IPS-11a (cell line): Measurements from ENCODE around the gene HBZ.
"Not testable (repeated sequence)": the region's sequence is repeated elsewhere in the genome, so short reads cannot be mapped to it uniquely, and the experiment has no call there.

Experiments
- H3K4me3 ChIP-seq: one replicate; pipeline ENCODE4 v1.5.1; 2013; ENCODE audit warnings: low read depth, low read length, control low read depth

HBZ gene

DNA sequence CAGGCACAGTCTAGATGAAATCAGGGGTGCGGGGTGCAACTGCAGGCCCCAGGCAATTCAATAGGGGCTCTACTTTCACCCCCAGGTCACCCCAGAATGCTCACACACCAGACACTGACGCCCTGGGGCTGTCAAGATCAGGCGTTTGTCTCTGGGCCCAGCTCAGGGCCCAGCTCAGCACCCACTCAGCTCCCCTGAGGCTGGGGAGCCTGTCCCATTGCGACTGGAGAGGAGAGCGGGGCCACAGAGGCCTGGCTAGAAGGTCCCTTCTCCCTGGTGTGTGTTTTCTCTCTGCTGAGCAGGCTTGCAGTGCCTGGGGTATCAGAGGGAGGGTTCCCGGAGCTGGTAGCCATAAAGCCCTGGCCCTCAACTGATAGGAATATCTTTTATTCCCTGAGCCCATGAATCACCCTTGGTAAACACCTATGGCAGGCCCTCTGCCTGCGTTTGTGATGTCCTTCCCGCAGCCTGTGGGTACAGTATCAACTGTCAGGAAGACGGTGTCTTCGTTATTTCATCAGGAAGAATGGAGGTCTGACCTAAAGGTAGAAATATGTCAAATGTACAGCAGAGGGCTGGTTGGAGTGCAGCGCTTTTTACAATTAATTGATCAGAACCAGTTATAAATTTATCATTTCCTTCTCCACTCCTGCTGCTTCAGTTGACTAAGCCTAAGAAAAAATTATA is 25.7 kb downstream of the HBZ start:
- H3K4me3 ChIP-seq: no peak overlapping the region

DNA sequence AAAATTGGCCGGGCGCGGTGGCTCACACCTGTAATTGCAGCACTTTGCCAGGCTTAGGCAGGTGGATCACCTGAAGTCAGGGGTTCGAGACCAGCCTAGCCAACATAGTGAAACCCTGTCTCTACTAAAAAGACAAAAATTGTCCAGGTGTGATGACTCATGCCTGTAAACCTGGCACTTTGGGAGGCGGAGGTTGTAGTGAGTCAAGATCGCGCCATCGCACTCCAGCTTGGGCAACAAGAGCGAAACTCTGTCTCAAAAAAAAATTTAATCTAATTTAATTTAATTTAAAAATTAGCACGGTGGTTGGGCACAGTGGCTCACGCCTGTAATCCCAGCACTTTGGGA is 26.2 kb downstream of the HBZ start:
- no peak overlapping the region for H3K4me3 ChIP-seq

GRCh38 chr16:179211-180092 is 27.0 kb downstream of the HBZ start:
- H3K4me3 ChIP-seq: no peak overlapping the region

DNA sequence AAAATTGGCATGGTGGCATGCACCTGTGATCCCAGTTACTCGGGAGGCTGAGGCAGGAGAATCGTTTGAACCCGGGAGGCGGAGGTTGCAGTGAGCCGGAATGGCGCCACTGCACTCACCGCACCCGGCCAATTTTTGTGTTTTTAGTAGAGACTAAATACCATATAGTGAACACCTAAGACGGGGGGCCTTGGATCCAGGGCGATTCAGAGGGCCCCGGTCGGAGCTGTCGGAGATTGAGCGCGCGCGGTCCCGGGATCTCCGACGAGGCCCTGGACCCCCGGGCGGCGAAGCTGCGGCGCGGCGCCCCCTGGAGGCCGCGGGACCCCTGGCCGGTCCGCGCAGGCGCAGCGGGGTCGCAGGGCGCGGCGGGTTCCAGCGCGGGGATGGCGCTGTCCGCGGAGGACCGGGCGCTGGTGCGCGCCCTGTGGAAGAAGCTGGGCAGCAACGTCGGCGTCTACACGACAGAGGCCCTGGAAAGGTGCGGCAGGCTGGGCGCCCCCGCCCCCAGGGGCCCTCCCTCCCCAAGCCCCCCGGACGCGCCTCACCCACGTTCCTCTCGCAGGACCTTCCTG is 27.7 kb downstream of the HBZ start, which contains the start of gene HBQ1:
Gene HBQ1, plus strand, starts transcription at position 359 of the 575 bp plus-strand sequence. Its CDS starts 28 bp downstream, at position 387.
- peak within 1 kb of the TSS; percentile 8 for H3K4me3 ChIP-seq

DNA sequence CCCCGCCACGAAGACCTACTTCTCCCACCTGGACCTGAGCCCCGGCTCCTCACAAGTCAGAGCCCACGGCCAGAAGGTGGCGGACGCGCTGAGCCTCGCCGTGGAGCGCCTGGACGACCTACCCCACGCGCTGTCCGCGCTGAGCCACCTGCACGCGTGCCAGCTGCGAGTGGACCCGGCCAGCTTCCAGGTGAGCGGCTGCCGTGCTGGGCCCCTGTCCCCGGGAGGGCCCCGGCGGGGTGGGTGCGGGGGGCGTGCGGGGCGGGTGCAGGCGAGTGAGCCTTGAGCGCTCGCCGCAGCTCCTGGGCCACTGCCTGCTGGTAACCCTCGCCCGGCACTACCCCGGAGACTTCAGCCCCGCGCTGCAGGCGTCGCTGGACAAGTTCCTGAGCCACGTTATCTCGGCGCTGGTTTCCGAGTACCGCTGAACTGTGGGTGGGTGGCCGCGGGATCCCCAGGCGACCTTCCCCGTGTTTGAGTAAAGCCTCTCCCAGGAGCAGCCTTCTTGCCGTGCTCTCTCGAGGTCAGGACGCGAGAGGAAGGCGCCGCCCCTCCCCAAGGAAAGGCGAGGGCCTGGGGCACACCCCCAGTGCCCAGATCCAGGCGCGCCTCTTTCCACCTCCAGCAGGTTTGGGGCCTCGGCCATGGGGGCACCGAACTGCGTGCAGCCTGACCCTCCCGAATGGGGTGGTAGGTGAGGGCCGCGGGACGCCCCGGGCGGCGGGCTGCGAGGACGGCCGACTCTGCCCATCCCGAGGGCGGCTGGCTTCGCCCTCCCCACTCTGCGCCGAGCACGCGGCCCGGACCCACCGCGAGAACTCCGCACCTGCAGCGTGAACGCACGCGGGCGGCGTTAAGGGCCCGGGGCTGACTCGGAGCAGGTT is 28.5 kb downstream of the HBZ start:
- H3K4me3 ChIP-seq: peak overlapping the region; percentile 8

DNA sequence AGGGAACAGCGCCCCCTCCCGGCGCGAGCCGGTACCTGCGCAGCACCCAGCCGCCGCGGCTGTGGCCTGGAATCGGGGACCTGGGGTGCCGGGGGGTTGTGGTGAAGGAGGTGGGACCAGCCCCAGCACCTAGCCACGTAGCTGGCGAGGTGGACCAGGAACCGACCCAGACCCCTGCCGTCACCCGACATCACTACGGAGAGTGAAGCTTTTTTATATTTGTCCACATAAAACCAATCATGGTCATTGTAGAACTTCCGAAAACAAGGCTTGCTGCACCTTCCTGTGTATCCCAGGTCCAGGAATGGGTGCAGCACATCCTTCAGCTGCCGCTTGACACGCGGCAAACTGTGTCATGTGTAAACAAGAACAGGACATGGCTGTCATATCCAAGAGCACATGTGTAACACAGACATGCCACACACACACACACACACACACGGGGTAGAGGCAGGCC is 29.1 kb downstream of the HBZ start:
- no peak overlapping the region for H3K4me3 ChIP-seq

GRCh38 chr16:183005-183404 is 30.6 kb downstream of the HBZ start:
- no peak overlapping the region for H3K4me3 ChIP-seq

DNA sequence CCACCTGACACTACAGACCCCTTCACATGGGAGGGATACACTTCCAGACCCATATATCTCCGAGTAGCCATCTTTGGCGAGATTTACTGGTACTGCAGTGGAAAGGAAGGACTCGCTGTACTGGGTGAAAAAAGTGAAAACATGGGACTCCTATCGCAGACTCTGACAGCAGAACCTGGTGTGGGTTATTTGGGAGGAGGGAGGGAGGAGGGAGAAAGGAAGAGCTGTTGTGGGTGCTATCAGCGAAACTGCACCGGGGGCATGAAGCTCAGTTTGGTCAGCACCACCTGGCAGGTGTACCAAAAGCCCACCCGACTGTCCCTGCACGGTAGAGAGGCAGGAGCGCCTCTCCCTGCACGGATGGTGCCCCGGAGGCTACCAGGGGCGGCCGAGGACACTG is 32.8 kb downstream of the HBZ start:
- no peak overlapping the region for H3K4me3 ChIP-seq

GRCh38 chr16:185691-186090 is 33.2 kb downstream of the HBZ start:
- H3K4me3 ChIP-seq: no peak overlapping the region

- no peak overlapping the region for H3K4me3 ChIP-seq
Observed at GRCh38 chr16:187330-187729, 34.9 kb downstream of the HBZ start.

DNA sequence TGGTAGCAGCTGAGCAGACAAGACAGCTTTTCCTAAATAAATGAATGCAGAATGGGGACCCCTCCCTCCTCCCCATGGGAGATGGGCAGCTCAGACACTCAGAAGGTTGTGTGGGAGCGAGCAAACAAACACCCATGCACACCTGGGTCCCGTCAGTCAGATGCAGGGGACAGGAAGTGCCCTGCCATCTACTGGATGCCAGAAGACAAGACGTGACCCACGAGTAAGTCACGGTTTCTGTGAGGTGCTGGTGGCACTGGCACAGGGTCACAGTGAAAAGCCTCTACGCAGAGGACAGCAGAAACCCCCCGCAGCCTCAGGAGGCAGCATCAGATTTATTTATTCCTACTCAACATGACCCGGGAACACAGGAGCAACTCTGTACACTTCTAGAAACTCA is 36.2 kb downstream of the HBZ start:
- H3K4me3 ChIP-seq: no peak overlapping the region

DNA sequence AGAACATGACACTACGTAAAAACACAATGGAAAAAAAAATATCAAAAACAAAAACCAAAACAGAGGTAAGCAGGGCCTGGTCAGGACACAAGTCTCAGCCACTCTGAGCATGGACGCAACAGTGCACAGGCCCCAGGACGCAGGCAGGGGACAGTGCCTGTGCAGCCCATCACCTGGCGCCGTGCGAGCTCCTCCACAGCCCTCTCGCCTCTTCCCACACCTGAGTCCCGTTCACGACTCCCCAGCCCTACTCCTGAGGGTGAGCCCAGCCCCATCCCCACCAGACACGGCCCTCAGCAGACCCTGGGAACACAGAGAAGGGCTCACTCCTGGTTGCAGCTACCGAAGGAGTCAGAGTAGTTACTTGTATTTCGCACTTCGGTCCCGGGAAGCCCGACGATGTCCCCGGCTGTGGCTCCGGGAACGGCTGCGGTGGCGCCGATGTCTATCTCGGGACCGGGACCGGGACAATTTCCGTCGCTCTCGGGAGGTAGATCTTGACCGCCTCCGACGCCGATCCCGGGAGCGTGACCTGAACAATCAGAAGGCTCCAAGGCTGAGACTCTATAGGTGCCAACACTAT is 37.3 kb downstream of the HBZ start:
- no peak overlapping the region for H3K4me3 ChIP-seq

GRCh38 chr16:191831-192230 is 39.4 kb downstream of the HBZ start:
- no peak overlapping the region for H3K4me3 ChIP-seq

DNA sequence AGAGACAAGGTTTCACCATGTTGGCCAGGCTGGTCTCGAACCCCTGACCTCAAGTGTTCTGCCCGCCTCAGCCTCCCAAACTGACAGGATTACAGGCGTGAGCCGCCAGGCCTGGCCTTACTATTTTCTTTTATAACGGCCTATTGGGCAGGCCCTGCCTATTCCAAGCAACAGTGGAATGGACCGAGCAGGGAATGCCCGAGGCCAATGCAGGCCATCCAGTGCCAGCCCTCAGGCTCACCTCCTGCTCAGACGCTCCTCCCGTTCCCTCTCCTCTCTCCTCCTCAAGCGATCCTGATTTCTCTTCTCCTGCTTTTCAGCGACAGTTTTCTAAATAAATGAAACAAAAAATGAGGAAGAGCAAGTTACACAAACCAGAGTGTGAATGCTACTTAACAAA is 40.2 kb downstream of the HBZ start:
- no peak overlapping the region for H3K4me3 ChIP-seq

DNA sequence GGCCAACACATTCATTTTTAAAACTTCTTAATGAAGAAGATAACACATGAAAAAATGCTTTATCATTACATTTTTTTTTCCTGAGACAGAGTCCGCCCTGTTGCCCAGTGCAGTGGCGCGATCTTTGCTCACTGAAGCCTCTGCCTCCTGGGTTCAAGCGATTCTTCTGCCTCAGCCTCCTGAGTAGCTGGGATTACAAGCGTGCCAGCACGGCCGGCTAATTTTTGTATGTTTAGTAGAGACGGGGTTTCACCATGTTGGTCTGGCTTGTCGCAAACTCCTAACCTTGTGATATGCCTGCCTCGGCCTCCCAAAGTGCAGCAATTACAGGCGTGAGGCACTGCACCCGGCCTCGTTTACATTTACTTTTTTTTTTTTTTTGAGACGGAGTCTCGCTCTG is 41.0 kb downstream of the HBZ start:
- no peak overlapping the region for H3K4me3 ChIP-seq

DNA sequence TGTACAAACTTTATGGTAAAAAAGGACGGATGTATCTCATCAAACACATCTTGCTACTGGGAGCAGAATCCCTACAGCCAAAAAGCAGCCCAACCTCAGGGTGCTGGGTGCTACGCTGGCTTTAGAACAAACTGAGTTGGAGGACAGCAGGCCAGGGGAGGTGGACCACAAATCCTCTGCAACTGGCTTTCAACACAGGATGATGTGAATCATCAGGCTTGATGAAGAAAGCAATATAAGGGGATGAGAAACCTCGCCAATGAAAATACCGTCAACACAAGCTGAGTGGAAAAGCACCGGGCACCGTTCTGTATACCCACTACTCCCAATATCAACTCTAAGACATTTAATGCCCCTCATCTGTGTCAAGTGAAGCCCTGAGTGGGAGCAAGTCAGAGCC is 42.1 kb downstream of the HBZ start:
- no peak overlapping the region for H3K4me3 ChIP-seq

- no peak overlapping the region for H3K4me3 ChIP-seq
Observed at GRCh38 chr16:200388-200787, 47.9 kb downstream of the HBZ start.

GRCh38 chr16:203246-203645 is 50.8 kb downstream of the HBZ start:
- no peak overlapping the region for H3K4me3 ChIP-seq

- not testable (repeated sequence) for H3K4me3 ChIP-seq
Observed at GRCh38 chr16:204046-204445, 51.6 kb downstream of the HBZ start.
